Activated CD4-positive, alpha-beta T cell treated with anti-CD3 and anti-CD28 coated beads, Interleukin-2, Interleukin-4, amounts not matched to agents 100 ng/mL and 50 ng/mL, durations not matched to agents 16 hours and 8 hours (primary cell): ENCODE measurements around the gene AMIGO3.
A peak's percentile ranks its signal among the peaks of the same experiment; 100 is the strongest.
"Not testable (repeated sequence)": the region's sequence is repeated elsewhere in the genome, so short reads cannot be mapped to it uniquely, and the experiment has no call there.

ENCODE experiments used
- DNase-seq: peaks from one replicate; pipeline ENCODE4 v3.0.0-alpha.2; 2020; ENCODE audit warnings: low spot score

The AMIGO3 gene, protein sequence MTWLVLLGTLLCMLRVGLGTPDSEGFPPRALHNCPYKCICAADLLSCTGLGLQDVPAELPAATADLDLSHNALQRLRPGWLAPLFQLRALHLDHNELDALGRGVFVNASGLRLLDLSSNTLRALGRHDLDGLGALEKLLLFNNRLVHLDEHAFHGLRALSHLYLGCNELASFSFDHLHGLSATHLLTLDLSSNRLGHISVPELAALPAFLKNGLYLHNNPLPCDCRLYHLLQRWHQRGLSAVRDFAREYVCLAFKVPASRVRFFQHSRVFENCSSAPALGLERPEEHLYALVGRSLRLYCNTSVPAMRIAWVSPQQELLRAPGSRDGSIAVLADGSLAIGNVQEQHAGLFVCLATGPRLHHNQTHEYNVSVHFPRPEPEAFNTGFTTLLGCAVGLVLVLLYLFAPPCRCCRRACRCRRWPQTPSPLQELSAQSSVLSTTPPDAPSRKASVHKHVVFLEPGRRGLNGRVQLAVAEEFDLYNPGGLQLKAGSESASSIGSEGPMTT

DNA sequence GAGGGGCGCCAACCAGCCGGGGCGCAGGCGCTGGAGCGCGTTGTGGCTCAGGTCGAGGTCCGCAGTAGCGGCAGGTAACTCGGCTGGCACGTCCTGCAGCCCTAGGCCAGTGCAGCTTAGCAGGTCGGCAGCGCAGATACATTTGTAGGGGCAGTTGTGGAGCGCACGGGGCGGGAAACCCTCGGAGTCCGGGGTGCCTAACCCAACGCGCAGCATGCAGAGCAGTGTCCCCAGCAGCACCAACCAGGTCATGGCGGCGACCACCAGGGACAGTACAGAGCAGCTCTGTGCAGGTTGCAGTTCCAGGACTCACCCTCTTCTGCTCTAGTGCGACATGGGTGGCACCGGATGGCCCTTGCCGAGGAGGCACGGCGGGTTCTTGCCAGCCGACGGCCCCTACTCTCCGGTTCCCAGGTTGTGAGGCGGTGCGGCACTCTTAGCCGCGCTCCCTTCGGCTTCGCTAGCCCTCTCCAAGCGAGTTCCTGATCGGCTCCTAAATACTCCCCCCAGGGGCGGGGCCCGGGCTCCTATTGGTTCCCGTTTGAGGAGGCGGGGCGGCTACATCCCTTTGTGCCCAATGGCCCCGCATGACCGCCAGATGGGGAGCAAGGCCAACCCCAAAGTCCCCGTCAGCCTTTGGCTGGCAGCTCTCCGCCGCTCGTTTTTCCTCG lies at the start of gene AMIGO3:
AMIGO3 (minus strand) TSS at position 471 of the 671 bp plus-strand sequence; CDS start at position 252, 219 bp downstream.
- DNase-seq: peak; percentile 90

DNA sequence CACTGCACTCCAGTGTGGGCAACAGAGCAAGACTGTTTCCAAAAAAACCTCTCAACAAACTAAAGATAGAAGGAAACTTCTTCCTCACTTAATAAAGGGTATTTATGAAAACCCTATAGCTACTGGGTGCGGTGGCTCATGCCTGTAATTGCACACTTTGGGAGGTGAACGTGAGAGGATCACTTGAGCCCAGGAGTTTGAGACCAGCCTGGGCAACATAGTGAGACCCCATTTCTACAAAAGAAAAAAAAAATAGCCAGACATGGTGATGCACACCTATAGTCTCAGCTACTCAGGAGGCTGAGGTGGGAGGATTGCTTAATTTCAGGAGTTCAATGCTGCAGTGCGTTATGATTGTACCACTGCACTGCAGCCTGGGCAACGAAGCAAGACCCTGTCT lies 44.5 kb upstream of the AMIGO3 start:
- DNase-seq: no peak

DNA sequence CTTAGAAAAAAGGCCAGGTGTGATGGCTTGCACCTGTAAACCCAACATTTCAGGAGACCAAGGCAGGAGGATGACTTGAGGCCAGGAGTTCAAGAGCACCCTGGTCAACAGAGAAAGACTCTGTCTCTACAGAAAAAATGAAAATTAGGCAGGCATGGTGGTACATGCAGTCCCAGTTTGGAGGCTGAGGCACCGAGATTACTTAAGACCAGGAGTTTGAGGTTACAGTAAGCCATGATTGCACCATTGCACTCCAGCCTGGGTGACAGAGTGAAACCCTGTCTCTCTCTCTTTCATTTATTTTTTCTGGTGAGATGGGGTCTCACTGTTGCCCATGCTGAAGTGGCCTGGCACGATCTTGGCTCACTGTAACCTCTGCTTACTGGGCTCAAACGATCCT lies 42.2 kb upstream of the AMIGO3 start:
- no peak for DNase-seq

DNA sequence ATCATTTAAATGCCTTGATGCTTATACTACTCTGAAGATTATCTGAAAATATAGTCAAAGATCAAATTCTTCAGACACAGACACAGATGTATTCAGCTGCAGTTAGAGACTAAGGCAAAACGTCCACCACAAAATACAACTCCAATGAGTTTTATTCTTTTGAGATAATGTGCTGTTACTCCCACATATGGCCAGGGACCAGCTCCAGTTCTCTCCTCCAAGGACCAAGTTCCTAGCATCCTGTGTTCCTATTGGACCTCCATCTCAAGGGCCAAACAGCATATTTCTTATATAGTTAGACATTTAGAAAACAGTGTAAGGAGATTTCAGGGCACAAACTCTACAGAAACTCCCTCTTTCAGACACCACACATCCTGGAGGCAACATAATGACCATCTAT lies 39.7 kb upstream of the AMIGO3 start:
- no peak for DNase-seq

DNA sequence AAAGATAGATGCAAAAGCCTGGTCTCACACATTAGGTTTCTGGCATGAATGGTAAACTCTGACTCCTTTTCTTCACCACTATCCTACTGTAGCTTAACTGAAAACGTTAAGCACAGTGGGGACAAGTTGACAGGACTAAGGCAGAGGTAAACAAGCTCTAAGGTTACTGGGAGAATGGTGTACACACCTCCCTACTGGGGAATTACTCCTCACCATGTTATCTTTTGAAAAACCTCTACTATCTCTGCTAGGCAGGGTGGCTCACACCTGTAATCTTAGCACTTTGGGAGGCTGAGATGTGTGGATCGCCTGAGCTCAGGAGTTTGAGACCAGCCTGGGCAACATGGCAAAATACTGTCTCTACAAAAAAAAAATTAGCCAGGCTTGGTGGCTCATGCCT lies 37.7 kb upstream of the AMIGO3 start:
- DNase-seq: no peak

- no peak for DNase-seq
Measured at GRCh38 chr3:49756036-49756435, 36.6 kb upstream of the AMIGO3 start.

DNA sequence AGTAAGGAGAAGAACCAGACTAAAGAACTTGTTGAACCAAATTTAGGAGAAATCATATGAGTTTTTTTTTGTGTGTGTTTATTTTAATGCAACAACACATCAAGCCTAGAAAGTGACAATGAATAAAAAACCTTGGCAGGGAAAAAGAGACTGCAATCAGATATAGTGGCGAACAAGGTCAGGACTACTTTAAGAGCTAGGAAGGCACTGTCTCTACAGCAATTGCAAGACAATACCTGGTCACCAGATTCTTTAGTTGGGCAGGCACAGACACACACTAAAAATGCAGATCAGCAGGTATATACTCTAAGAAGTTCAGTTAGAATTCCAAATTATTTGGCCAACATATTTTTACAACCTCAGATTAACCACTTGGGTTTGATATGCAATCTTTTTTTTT lies 35.1 kb upstream of the AMIGO3 start:
- DNase-seq: no peak

DNA sequence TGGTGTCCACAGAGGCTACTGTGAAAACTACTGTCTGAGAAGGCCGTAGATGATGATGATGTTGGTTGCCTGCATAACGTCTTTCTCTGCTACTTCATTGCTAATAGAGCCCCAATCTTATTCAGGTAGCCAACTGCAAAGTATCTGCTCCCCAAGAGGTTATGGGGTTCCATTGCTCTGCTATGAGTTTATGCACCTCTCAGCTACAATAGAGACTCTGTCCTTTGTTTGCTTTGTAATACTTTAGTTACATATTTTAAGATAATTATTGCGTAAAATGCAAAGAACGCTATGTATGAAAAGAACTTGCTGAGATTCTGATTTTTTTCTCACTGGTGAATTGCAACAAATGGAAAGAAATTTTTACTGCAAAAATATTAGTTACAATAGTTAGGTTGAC lies 32.0 kb upstream of the AMIGO3 start:
- no peak for DNase-seq

DNA sequence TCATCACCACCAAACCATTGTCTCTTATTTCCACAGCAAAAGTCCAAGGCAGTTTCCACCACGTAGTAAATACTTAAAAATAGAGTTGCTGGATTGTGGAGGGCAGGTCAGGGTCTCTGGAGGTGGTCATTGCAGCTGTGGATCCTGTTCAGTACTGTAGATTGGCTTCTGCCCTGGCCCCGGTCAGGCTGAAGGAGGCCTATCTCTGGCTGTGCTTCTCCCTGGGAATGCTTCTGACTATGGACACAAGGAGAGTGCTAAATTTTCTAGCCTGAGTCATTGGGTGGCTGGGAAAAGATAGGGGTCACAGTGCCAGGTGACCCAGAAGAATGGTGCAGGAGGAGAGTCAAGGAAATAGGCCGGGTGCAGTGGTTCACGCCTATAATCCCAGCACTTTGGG lies 30.6 kb upstream of the AMIGO3 start:
- no peak for DNase-seq

DNA sequence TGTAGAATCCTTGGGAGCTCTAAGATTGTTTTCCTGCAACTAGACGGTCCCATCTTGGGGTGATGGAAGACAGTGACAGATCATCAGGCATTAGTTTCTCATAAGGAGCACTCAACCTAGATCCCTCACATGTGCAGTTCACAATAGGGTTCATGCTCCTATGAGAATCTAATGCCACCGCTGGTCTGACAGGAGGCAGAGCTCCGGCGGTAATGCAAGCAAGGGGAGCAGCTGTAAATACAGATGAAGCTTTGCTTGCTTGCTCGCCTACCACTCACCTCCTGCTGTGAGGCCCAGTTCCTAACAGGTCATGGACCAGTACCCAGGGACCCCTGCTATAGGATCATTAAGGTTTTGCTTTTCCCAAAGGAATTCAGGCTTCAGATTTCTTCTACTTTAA lies 29.4 kb upstream of the AMIGO3 start:
- DNase-seq: not testable (repeated sequence)

DNA sequence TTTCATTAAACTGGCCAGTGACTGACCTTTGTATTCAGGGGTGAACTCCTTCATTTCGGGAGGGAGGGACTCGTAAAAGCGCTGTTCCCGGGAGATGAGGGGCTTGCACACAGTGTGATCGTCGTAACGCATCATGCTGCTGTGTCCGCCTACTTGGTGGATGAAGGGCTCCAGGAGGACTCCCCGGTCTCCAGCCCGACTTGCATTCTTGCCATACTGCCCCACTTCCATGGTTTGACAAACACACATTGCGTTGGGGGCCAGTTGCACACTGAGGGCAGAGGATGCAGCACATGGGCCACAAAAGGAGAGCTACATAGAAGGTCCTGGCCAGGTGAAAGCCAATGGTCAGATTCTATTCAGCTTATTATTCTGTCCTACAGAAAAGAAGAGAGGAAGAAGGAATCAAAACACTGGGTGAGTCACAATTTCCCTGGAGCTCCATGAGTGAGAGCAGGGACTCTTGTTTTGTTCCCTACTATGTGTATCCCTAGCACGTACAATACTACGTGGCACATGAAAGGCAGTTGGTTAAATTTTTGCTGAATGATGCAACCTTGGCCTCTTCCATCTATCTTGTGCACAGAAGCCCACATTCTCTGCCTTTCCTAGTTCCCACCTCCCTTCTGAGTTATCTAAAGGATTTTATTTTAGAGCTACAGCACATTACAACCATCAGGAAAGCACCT lies 28.5 kb upstream of the AMIGO3 start:
- no peak for DNase-seq

DNA sequence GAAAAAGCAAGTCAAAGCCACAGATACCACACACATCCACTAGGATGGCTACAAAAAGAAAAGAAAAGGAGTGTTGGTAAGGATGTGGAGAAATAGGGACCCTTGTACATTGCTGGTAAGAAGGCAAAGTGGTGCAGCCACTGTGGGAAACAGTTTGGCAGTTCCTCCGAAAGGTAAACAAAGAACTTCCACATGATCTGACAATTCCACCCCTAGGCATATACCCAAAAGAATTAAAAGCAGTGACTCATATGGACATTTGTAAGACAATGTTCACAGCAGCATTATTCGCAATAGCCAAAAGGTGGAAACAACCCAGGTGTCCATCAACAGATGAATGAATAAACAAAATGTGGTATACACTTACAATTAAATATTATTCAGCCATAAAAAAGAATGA lies 26.5 kb upstream of the AMIGO3 start:
- no peak for DNase-seq

- DNase-seq: no peak
Measured at GRCh38 chr3:49740427-49740826, 20.9 kb upstream of the AMIGO3 start.

DNA sequence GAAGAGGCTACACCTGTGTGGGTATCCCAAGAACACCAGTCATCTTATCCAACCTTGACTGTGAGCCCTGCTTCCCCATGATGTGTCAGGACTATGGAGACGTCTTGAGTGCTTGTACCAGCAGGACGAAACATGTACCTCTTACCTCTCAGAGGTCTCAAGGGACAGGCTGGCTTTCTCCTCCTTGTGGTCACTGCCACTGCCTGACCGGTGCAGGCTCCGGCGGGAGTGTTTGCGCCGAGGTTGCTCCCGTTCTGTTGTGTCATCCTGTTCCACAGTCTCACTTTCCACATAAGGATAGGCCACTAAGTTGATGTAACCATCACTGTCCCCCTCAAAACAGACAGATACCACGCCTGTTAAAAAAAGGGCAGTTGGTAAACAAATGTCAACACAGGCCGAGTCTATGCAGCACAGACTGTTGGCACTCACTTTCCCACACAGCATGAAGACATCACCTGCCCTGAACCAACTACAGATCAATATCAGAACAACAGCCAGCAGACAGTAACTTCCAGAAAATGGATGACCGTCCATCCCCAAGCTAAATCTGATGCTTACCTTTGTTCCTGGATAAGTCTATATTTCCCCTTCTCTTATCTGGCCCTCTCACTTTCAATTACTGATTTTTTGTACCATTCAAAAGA lies 18.7 kb upstream of the AMIGO3 start:
- no peak for DNase-seq

DNA sequence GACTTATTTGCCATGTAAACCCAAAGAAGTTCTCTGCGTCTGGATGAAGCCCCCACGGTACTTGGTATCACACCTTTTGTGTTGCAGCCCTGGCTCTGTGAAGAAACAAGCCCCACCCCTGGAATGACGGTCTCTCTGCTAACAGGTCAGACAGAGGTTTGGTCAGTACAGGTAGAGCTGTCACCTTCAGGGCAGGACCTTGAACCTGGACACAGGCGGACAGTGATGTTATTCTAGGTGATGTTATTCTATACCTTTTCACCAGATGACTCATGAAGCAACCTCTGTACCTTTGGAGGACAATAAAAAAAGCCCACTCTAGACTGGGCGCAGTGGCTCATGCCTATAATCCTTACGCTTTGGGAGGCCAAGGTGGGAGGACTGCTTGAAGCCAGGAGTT lies 15.3 kb upstream of the AMIGO3 start:
- no peak for DNase-seq

- DNase-seq: no peak
Measured at GRCh38 chr3:49733551-49733950, 14.1 kb upstream of the AMIGO3 start.

- DNase-seq: no peak
Measured at GRCh38 chr3:49732597-49732996, 13.1 kb upstream of the AMIGO3 start.

DNA sequence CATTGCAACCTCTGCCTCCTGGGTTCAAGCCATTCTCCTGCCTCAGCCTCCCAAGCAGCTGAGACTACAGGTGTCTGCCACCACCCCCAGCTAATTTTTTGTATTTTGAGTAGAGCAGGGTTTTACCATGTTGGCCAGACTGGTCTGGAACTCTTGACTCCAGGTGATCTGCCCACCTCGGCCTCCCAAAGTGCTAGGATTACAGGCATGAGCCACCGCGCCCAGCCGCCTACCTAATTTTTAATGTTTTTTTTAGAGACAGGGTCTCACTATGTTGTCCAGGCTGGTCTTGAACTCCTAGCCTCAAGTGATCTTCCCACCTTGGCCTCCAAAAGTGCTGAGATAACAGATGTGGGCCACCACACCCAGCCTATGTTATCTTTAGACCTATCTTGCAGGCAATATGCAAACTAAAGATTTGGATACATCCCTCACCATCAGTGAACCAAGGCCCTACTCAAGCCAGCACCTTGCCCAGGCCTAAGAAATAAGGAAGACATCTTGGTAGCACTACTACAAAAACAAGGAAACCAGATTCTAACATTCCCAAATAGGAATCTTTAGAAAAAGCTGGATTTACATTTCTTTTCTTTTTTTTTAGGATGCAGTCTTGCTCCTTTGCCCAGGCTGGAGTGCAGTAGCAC lies 10.6 kb upstream of the AMIGO3 start:
- DNase-seq: no peak

DNA sequence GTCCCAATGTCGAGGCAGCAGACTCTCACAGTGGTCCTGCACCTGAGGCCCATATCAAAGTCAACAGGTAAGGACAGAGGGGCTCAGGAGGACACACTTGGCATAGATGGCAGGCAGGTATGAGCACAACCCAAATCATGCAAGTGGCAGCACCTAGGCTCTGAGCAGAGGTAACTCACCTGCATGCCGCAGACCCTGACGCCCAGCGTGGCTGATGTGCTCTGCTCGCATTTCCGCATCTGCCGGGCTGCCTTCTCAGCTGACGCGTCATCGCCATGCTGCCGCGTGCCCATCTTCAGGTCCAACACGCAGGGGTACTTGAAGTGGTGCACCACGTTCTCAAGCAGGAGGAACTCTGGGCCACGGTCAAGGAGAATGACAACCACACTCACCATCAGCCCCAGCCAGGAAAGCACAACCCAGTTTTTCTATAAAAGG lies 8.5 kb upstream of the AMIGO3 start:
- no peak for DNase-seq

- no peak for DNase-seq
Measured at GRCh38 chr3:49727154-49727923, 7.9 kb upstream of the AMIGO3 start.
